Measurements from ENCODE around the gene DNAH2. TPM values are rescaled to one million over a fixed set of nuclear protein-coding genes. Genes with fewer than 3 reads are reported as not detected.
A peak's percentile ranks its signal among the peaks of the same experiment; 100 is the strongest.

The DNAH2 gene
- polyA plus RNA-seq, 1 experiment: 0.06 TPM

DNA sequence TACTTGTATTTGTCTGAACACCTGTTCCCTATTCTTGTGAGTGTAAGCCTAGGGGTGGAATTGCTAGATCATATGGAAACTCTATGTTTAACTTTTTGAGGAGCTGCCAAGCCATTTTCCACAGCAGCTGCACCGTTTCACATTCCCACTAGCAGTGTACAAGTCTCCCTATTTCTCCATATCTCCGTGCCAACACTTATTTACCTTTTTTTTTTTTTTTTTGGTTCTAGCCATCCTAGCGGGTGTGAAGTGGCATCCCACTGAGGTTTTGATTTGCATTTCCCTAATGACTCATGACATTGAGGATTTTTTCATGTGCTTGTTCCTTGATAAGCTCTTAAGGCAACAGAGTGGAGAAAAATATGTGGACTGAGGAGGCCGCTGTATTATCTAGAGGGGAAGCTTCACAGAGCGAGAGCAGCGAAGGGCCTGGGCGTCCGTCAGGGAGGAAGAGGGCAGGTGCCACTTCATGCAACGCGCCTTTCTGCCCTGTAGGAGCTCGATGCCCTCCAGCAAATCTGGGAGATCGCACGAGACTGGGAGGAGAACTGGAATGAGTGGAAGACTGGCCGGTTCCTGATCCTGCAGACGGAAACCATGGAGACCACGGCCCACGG, 50.0 kb downstream of the DNAH2 start:
- Histone ChIP-seq H3K27me3 (ENCODE audit: control insufficient read depth, insufficient read depth, low read length) (peaks cover 10% of the 10 kb centered on the region), H3K9me3 (ENCODE audit: control insufficient read depth, insufficient read depth, low read length) (peaks cover 4% of the 10 kb centered on the region; the same call in 1 of the 2 replicates), H3K27ac (ENCODE audit: low read depth, low read length) (no peak overlapping the region), H3K4me3 (ENCODE audit: low read depth, low read length) (no peak overlapping the region)
- ChIA-PET CTCF (interaction anchor here (0.6 to 1.4 kb wide), 3 partner anchors 15 to 229 kb away, joined by 3 to 5 read pairs (median 3); no protein-coding TSS in a partner anchor), POLR2A (interaction anchor here (0.7 to 1.2 kb wide), 5 partner anchors 11 to 107 kb away, joined by 3 to 6 read pairs (median 4); no protein-coding TSS in a partner anchor)
- no peak for TF ChIP-seq CTCF (IDR thresholded peaks at IDR 0.05; ENCODE audit: low read depth, low read length)
- peak; percentile 30 for DNase-seq (ENCODE audit: low read depth, low spot score)

DNA sequence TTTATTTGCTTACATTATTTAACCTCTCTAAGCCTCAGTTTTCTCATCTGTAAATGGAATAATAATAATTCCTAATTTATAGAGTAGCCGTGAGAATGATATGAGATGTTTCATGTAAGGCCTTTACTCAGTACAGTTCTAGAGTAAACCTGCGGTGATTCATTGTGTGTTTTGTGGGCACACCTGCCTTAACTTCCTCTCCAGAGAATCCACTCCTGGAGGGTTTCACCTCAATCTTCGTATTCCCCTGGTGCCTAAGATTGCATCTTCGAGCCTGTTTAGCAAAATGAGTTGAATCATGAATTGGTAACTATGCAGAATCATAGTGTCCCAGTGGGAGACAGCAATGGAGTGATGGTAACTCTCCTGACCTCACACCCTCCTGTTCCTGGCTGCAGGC, 52.3 kb downstream of the DNAH2 start:
- no peak for TF ChIP-seq CTCF (IDR thresholded peaks at IDR 0.05; ENCODE audit: low read depth, low read length)
- DNase-seq (ENCODE audit: low read depth, low spot score): no peak
- ChIA-PET POLR2A (no interaction called here), CTCF (no interaction called here)
- Histone ChIP-seq H3K9me3 (ENCODE audit: control insufficient read depth, insufficient read depth, low read length) (no peaks in the 10 kb centered on the region; the same call in 1 of the 2 replicates), H3K4me3 (ENCODE audit: low read depth, low read length) (no peak overlapping the region), H3K27me3 (ENCODE audit: control insufficient read depth, insufficient read depth, low read length) (peaks cover 10% of the 10 kb centered on the region), H3K27ac (ENCODE audit: low read depth, low read length) (no peak overlapping the region)

DNA sequence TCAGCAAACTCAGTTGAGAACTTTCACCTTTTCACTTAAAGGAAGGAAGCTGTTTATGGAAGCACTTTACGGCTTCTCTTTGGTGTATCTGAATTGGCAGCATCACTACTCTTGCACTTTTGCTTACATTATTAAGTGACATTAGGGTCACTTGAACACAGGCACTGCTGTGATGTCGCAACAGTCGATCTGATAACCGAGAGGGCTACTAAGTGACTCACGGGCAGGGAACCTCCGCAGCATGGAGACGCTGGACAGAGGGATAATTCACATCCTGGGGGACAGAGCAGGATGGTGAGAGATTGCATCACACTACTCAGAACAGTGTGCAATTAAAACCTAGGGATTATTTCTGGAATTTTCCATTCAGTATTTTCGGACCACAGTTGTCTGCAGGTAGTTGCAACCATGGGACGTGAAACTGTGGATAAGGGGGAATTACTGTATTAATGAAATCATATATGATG, 56.5 kb downstream of the DNAH2 start:
- TF ChIP-seq CTCF (IDR thresholded peaks at IDR 0.05; ENCODE audit: low read depth, low read length): no peak
- no peak overlapping the region for H3K27ac ChIP-seq (ENCODE audit: low read depth, low read length)
- peaks cover 2% of the 10 kb centered on the region for H3K27me3 ChIP-seq (ENCODE audit: control insufficient read depth, insufficient read depth, low read length)
- ChIA-PET CTCF (no interaction called here), POLR2A (no interaction called here)
- no peak overlapping the region for H3K4me3 ChIP-seq (ENCODE audit: low read depth, low read length)
- DNase-seq (ENCODE audit: low read depth, low spot score): no peak
- no peaks in the 10 kb centered on the region for H3K9me3 ChIP-seq (ENCODE audit: control insufficient read depth, insufficient read depth, low read length)

GRCh38 chr17:7775051-7775450, 57.5 kb downstream of the DNAH2 start:
- H3K4me3 ChIP-seq (ENCODE audit: low read depth, low read length): no peak overlapping the region
- no peaks in the 10 kb centered on the region for H3K9me3 ChIP-seq (ENCODE audit: control insufficient read depth, insufficient read depth, low read length)
- ChIA-PET POLR2A (no interaction called here), CTCF (interaction anchor here (0.7 kb wide), 1 partner anchor 329 kb away, joined by 6 read pairs; no protein-coding TSS in a partner anchor)
- TF ChIP-seq CTCF (IDR thresholded peaks at IDR 0.05; ENCODE audit: low read depth, low read length): no peak
- no peak for DNase-seq (ENCODE audit: low read depth, low spot score)
- H3K27me3 ChIP-seq (ENCODE audit: control insufficient read depth, insufficient read depth, low read length): peaks cover 8% of the 10 kb centered on the region
- no peak overlapping the region for H3K27ac ChIP-seq (ENCODE audit: low read depth, low read length)

GRCh38 chr17:7777017-7777416, 59.5 kb downstream of the DNAH2 start:
- no peaks in the 10 kb centered on the region for H3K9me3 ChIP-seq (ENCODE audit: control insufficient read depth, insufficient read depth, low read length)

More at GRCh38 chr17:7777017-7777416, 59.5 kb downstream of the DNAH2 start:
- H3K27ac ChIP-seq (ENCODE audit: low read depth, low read length): no peak overlapping the region
- CTCF ChIA-PET: interaction anchor here (1.0 to 1.9 kb wide), 4 partner anchors 33 to 89 kb away, joined by 3 to 6 read pairs (median 4); no protein-coding TSS in a partner anchor
- DNase-seq (ENCODE audit: low read depth, low spot score): no peak
- POLR2A ChIA-PET: no interaction called here
- no peak overlapping the region for H3K4me3 ChIP-seq (ENCODE audit: low read depth, low read length)
- H3K27me3 ChIP-seq (ENCODE audit: control insufficient read depth, insufficient read depth, low read length): peaks cover 14% of the 10 kb centered on the region
- TF ChIP-seq CTCF (IDR thresholded peaks at IDR 0.05; ENCODE audit: low read depth, low read length): no peak
